ENCODE measurements around the gene PPP2R2C.

Gene PPP2R2C

DNA sequence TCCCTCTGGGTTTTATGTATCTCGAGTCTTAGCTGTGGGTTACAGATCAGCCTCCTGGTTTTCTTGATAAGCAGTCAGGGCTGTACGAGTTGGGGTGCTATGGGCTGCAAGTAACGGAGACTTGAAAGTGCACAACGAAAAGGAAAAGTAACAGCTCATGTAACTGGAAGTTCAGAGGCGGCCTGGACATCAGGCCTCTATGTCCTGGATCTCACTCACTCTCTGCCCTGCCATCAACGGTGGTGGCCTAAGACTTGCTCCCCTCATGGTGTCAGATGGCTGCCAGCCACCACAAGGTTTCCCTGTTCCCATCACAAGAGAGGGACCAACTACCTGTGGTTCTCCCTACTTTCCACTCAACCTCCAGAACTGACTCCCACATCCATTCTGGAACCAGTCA lies 4.8 kb downstream of the PPP2R2C start:
- DNase-seq = no peak

- DNase-seq = no peak
Observed at GRCh38 chr4:6466756-6467381, 5.5 kb downstream of the PPP2R2C start.

DNA sequence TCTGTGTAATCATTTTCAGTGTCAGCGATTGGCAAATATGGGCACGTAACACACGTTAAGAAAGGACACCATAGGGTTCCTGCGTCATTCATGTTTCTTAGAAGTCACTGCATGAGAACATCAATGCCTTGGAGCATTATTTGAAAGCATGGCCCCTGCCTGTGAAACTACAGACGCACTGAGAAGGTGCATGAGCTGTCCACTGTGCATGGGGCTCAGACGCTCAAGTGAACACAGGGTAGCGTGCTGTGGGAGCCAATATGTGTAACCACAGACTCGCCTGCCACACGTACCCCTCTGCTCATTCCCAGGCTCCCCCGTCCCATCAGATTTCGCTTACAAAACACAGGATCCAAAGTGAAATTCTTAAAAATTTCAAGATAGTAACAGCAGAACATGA lies 6.5 kb downstream of the PPP2R2C start:
- DNase-seq = no peak

DNA sequence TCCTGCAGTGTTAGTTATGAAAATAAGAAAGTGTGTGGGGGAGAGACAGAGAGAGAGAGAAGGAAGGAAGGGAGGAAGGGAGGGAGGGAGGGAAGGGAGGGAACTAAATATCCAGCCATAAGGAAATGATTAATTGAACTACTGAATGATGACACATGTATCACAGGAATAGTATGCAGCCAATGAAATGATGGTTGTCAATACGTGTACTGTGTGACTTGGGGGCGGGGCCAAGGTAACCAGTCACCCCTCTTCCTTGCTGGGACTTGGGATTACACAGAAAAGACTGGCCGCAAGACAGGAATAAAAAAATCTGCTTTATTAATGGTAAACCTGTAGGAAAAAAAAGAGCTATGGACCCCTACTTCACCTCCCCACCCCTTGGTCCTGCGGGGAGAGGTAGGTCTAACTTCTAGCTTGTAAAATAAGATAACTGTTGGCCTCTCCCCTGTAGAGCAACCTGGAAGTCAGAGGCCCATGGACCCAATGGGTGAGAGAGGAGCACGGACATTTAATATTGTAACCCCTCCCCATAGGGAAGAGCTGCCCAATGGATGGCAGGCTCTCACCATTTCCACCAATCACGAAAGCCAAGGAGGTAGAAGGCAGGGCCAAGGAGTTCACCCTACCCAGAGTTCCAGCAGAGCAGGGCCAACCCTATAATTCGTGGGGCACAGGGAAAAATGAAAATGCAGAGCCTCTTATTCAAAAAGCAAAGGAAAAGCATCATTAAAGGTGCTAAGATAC lies 7.4 kb downstream of the PPP2R2C start:
- no peak for DNase-seq

- DNase-seq = no peak
Observed at GRCh38 chr4:6463311-6464289, 8.8 kb downstream of the PPP2R2C start.

DNA sequence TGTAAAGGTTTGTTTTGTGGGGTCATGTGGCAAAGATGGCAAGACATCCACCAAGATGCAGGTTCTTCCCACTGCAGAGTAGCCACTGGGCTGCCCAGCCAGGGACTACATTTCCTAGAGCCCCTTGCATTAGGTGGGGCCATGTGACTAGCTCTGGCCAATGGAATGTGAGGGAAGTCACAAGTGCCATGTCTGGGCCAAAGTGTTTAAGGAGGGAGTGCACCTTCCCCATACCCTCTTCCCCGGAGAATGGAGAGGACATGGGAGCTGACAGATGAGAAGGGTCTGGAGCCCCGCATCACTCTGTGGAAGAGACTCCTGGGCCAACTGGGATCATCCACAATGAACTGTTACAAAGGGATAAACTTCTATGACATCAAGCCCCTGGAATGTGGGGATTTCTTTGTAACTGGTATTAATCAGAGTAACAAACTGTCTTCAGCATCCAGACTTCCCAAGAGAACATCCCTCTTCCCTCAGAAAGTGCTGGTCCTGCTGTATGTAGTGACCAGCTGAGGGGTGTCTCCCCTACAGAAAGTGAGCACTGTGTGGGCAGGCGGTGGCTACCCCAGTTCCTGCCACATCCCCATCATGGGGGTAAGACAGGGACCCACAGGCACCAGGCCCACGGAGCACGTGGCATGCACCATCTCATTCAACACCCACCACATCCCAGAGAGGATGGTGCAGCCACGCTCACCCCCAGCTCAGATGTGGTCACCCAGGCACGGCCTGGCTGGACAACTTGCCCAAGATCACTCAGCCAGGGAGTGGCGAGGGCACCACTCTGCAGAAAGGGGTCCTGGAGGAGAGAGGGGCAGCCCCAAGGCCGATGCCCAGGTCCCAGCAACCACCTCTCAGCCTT lies 10.9 kb downstream of the PPP2R2C start:
- no peak for DNase-seq

DNA sequence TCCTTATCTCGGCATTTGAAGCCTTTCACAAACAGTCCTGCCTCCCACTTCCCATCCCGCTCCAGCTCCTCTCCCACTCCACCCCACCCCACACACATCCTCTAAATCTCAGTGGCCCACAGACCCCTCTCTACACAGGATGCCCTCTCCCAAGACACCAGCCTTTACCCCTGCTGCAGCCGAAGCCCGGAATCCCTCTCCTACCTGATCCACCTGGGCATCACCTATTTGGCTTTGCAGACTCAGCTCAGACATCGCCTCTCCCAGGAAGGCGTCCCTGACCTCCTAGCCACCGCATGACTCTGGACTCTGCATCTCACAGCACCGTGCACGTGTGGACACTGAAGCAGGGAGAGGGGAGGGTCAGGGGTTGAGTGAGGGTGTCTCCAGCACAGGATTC lies 11.5 kb downstream of the PPP2R2C start:
- no peak for DNase-seq

GRCh38 chr4:6458528-6458927 lies 13.9 kb downstream of the PPP2R2C start:
- no peak for DNase-seq

- no peak for DNase-seq
Observed at GRCh38 chr4:6456450-6456849, 16.0 kb downstream of the PPP2R2C start.

GRCh38 chr4:6454112-6454910 lies 18.1 kb downstream of the PPP2R2C start:
- DNase-seq = no peak

- DNase-seq = no peak
Observed at GRCh38 chr4:6453688-6453990, 18.8 kb downstream of the PPP2R2C start.

DNA sequence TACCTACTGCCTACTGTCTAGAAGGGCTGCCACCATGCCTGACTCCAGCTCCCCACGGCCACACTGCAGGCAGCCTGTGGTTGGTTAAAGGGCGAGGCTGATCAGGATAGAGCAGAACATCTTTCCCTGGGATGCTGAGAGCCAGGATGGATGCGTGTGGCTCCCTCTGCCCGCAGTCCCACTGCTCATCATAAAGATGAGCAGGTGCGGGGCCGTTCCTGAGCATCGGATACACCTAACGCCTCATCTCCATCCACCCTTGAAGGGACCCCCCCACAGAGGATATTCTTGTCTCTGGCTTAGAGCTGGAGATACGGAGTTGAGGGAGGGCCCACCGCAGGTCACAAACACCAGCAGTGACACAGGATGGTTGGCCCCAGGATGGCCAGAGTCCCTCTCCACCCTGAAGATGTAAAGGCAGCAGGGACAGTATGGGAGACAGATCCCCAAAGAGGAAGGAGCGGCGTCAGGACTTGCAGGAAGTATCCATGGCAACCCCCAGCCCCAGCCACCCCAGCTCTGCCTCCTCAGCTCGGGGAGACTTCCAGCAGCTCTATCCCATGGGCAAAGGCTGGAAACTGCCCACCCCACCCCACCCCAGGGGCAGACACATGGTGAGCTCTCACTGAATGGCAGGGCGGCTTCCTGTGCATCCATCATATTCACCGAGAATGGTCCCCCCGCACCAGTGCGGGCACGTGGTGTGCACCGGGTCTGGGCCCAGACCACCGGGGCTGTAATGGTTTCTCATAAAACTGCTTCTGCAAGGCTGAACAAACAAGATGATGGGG lies 19.3 kb downstream of the PPP2R2C start:
- DNase-seq = no peak

GRCh38 chr4:6452116-6452896 lies 20.1 kb downstream of the PPP2R2C start:
- no peak for DNase-seq

DNA sequence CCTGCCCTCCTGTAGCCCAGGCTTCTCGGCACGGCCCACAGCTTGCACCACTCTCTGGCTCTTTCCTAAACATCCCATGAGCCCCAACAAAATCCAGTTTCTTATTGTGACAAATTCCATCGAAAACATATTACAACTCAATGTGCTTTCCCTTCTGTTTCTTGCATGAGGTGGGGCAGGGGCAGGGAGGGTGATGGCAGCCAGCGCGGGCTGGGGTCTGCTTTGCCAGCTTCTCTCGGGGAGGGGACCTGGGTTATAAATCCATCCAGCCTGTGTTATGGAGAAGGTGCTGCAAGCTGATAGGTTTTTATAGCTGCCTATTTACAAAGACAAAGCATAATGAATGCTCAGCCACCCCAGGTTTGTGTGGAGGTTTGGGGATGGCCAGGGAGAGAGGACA lies 21.1 kb downstream of the PPP2R2C start:
- no peak for DNase-seq

DNA sequence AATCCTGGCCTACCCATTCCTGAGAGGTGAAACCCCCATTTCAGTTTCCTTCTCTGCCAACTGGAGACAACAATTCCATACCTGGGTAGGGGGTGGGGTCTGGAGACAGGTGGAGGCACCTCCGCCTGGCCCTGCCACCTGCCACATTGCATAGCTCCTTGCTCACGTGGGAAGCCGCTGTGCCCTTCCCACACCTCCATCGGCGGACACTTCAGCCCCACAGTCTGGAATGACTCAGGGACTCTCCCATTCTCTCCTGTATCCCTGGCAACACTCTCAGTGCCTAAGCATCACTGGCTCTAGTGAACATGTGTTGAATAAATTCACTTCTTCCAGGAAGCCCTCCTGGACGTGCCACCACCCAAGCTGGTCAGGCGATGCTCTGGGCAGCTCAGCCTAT lies 21.7 kb downstream of the PPP2R2C start:
- no peak for DNase-seq

GRCh38 chr4:6449746-6450369 lies 22.6 kb downstream of the PPP2R2C start:
- no peak for DNase-seq

DNA sequence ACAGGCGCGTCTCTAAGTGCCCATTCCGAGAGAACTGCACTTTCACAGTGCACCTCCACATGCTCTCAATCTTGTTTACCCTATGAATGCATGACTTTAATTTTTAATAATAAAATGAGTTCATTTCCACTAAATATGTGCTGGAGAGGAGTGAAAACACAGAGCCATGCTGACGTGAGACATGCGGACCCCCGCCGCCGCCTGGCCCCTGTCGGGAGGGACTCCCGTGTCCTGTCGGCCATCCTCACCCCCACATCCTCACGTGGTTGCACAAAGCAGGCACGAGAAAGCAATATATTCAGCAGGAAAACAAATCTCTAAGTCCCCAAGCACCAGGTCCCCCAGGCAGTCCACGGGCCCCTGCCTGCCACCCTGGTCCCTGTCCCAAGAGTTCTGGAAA lies 23.1 kb downstream of the PPP2R2C start:
- DNase-seq = no peak

- DNase-seq = no peak
Observed at GRCh38 chr4:6448476-6449170, 23.8 kb downstream of the PPP2R2C start.

DNA sequence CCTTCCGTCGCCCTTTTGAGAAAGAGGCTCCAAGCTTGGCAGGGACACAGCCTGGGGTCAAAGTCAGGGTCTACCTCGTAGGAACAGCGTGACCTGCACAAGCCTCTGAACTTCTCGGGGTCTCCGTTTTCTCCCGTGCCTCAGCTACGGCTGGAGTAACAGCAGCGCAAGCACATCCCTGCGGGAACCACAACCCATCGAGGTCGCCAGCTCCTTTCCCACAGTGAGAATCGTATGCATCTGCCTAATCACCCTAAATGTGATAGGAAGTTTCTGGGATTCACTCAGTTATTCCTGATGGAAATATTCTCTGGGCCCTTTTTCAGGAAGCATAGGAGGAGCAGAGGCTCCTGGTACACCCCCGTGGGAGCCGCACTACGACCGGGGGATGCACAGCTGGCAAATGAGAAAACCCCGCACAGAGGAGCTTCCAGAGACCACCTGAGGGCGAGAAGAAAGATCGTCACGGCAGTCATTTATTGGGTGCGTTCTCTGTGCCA lies 24.7 kb downstream of the PPP2R2C start:
- DNase-seq = no peak

All from CD4-positive, alpha-beta T cell treated with Interferon alpha-2 for 1 hour (primary cell).